ENCODE results near the gene TBL3.

Gene TBL3

DNA sequence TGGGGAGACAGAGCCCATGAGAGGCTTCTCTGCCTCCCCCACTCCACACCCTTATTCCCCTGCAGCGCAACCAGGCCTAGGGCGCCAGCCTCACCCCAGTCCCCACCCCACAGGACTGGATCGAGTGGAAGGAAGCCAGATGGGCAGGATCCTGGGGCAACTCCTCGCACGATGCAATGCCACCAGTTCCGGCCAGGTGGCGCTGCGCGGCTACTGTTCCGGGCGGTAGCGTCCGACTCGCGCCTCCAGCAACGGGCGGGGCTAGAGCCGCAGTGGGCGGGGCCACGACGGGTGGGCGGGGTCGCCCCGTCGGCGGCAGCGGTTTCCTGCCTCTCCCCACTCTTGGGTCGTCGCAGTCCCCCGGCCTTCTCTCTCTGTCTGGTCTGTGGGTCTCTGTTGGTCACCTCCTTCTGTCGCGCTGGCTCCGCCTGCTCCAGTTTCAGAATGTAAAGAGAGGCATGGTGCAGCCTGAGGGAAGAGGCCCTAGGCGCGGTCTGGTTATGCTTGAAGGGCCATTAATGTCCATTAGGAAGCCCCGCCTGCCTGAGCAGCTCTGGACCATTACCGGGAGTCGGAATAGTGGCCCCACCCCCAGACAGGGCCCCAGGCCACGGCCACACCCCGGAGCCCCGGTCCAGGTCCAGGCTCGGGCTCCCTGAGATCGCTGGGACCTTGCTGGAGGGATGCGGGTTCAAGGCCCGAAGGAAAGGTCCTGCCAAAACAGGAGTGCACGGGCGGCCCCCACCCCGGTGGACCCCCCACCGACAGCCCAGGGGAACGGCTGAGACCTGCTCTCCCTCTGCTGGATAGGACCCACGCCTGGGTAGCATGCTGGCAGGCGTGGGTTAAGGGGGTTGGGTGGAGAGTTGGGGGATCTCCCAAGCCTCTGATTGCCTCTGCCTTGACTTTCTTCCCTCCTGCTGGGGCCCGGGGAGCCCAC is 51.5 kb downstream of the TBL3 start:
- TF ChIP-seq, protein P1, sequence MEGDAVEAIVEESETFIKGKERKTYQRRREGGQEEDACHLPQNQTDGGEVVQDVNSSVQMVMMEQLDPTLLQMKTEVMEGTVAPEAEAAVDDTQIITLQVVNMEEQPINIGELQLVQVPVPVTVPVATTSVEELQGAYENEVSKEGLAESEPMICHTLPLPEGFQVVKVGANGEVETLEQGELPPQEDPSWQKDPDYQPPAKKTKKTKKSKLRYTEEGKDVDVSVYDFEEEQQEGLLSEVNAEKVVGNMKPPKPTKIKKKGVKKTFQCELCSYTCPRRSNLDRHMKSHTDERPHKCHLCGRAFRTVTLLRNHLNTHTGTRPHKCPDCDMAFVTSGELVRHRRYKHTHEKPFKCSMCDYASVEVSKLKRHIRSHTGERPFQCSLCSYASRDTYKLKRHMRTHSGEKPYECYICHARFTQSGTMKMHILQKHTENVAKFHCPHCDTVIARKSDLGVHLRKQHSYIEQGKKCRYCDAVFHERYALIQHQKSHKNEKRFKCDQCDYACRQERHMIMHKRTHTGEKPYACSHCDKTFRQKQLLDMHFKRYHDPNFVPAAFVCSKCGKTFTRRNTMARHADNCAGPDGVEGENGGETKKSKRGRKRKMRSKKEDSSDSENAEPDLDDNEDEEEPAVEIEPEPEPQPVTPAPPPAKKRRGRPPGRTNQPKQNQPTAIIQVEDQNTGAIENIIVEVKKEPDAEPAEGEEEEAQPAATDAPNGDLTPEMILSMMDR (IDR thresholded peaks at IDR 0.05; ENCODE audit: low read depth, low read length, missing control alignments): peak; percentile 88
- peak overlapping the region; percentile 27 for H3K4me3 ChIP-seq (ENCODE audit: low read depth, low read length)
- in situ Hi-C loops (cut with HindIII; ENCODE audit: low sequenced_read_pairs): no loop called here
- DNase-seq (ENCODE audit: low read depth): peak; percentile 58

- TF ChIP-seq, protein P1 (IDR thresholded peaks at IDR 0.05; ENCODE audit: low read depth, low read length, missing control alignments): no peak
- in situ Hi-C loops (cut with HindIII; ENCODE audit: low sequenced_read_pairs): no loop called here
- no peak for DNase-seq (ENCODE audit: low read depth)
- no peak overlapping the region for H3K4me3 ChIP-seq (ENCODE audit: low read depth, low read length)
Measured at GRCh38 chr16:2024032-2024420, 52.2 kb downstream of the TBL3 start.

GRCh38 chr16:2025251-2025650 is 53.4 kb downstream of the TBL3 start:
- no peak overlapping the region for H3K4me3 ChIP-seq (ENCODE audit: low read depth, low read length)
- in situ Hi-C loops (cut with HindIII; ENCODE audit: low sequenced_read_pairs): no loop called here
- DNase-seq (ENCODE audit: low read depth): no peak
- TF ChIP-seq, protein P1 (IDR thresholded peaks at IDR 0.05; ENCODE audit: low read depth, low read length, missing control alignments): no peak

- DNase-seq (ENCODE audit: low read depth): no peak
- TF ChIP-seq, protein P1 (IDR thresholded peaks at IDR 0.05; ENCODE audit: low read depth, low read length, missing control alignments): no peak
- peak overlapping the region; percentile 28 for H3K4me3 ChIP-seq (ENCODE audit: low read depth, low read length)
- in situ Hi-C loops (cut with HindIII; ENCODE audit: low sequenced_read_pairs): no loop called here
Measured at GRCh38 chr16:2025878-2026460, 54.1 kb downstream of the TBL3 start.

DNA sequence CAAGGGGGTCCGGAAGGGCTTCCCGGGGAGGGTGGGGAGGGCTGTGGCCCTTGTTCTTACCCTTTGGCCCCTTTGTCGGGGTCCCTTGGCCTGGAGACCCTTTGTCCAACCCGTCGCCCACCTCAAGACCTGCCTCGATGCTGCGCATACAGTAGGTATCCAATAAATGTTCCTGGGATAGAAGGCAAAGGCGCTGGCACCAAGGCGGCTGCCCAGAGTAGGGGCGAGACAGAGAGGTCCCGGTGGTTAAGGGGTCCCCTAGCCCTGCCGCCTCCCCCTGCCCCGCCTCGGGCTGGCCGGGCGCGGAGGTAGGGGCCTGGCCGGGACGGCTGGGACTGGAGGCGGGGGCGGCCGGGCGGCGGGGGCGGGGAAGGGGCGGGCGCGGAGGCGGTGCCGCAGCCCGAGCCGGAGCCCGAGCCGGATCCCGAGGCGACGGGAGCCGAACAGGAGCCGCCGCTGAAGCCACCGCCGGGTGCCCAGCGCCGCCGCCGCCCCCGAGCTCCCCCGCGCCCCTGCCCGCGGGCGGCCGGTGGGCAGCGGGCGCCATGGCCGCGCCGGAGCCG is 54.7 kb downstream of the TBL3 start, which contains the start of gene NHERF2:
TSS of gene NHERF2 (plus strand) at position 442 of the 563 bp plus-strand sequence. CDS start at position 546, 104 bp downstream.
- in situ Hi-C loops (cut with HindIII; ENCODE audit: low sequenced_read_pairs): no loop called here
- no peak for DNase-seq (ENCODE audit: low read depth)
- H3K4me3 ChIP-seq (ENCODE audit: low read depth, low read length): peak within 1 kb of the TSS; percentile 50
- TF ChIP-seq, protein P1 (IDR thresholded peaks at IDR 0.05; ENCODE audit: low read depth, low read length, missing control alignments): no peak

Measured in astrocyte of the cerebellum (primary cell).